HG03354 (cell line): ENCODE measurements around the gene SNRNP48.

Source experiments
- ATAC-seq: cut with Tn5 transposase; IDR thresholded peaks from one replicate; pipeline ENCODE4 v1.9.1; 2021; ENCODE audit warnings: mild to moderate bottlenecking; ENCODE audit not compliant: unreplicated experiment, poor library complexity, severe bottlenecking

SNRNP48 gene

DNA sequence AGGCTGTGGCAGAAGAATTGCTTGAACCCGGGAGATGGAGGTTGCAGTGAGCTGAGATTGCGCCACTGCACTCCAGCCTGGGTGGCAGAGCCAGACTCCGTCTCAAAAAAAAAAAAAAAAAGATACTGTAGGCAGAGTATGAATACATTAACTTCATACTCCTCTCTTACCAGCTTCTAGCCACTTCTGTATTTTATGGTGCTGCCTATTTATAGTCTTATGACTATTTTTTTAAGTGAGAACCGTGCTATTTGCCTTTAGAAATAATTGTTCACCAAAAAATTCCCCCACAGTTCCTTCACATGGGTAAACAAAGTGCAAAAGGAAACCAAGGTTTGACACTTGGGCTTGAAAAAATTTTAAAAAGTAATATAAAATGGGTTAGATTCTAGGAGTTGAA, 1.5 kb upstream of the SNRNP48 start:
- ATAC-seq = no peak

DNA sequence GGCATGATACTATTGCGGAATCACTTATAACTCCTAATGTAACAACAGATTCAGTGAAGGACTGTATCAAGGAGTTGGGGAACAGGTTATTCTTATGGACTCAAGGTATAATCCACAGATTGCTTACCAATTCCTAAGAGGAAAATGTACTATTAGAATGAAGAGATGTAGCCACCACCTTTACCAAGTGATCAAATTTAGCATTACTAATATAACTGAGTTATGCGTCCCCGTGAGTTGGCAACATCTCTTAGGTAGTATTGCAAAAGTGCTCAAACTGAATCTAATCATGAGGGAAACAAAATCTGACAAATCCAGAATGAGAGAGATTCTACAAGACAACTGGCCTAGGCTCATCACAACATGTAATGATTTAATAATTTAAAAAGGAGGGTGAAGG, 777 bp upstream of the SNRNP48 start:
- no peak for ATAC-seq

DNA sequence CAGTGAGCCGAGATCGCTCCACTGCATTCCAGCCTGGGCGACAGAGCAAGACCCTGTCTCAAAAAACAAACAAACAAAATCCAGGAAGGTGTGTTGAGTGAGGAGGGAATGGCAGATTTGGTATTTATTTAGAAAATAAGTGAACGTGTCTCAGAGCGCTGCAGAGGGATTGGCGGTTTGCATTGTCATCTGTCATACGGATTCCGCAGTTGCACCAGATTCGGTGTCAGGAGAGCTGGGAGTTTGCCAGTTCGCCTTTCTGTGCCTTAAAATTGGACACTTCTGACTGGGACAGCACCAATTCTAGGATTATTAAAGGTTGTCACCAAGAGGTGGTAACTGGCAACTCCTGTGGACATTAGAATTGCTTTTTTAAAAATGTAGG, 912 bp downstream of the SNRNP48 start:
- no peak for ATAC-seq

DNA sequence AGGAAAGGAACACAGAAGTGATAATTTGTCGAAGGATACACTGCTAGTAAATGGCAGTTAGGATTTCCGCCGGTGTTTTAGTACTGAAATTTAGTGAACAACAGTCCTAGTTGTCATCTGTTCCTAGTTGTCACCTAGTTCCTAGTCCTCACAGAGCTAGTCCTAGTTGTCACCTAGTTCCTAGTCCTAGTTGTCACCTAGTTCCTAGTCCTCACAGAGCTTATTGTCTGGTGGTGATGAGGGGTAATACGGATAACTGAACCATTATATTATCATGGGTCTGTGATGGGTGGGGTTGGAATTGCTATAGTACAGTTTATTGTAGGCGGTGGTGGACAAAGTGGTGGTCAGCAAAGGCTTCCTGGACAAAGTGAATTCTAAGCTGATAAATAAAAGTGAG, 1.8 kb downstream of the SNRNP48 start:
- ATAC-seq = no peak

DNA sequence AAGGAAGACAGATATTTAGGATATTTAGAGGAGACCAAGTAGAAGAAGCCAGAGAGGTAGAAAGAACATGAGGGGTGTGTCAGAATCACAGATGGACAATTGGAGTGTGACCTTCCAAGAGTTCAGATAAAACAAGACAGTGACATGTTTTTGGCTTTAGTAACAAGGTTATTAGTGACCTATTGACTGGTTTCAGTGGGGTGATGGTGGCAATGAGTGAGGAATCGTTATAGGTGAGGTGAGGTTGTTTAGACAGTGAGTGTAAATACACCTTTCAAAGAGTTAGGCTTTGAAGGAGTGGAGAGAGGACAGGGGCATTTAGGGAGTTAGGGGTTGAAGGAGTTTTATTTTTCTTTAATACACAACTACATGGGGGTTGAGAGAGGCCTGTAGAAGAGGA, 3.2 kb downstream of the SNRNP48 start:
- ATAC-seq = no peak

DNA sequence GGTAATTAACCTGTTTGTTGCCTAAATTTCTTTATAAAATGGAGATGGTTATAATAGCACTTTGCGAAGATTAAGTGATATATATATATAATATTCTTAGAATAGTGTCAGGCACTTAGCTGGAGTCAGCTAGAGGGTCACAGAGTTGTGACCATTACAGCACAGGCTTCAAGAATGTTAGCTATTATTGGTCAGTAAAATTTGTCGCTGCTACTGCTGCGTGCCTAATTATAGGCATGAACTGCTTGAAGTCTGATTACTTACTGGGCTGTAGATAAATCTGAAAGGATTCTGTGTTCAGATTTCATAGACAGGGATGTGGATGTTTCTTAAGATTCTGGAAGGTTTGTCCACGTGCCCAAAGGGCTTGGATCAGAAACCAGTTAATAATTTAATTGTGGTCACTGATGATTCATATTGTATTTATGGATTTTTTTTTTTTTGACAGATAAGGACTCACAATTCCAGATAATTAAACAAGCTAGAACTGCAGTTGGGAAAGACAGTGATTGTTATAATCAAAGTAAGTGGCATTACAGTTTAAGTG, 4.7 kb downstream of the SNRNP48 start:
- ATAC-seq = no peak

DNA sequence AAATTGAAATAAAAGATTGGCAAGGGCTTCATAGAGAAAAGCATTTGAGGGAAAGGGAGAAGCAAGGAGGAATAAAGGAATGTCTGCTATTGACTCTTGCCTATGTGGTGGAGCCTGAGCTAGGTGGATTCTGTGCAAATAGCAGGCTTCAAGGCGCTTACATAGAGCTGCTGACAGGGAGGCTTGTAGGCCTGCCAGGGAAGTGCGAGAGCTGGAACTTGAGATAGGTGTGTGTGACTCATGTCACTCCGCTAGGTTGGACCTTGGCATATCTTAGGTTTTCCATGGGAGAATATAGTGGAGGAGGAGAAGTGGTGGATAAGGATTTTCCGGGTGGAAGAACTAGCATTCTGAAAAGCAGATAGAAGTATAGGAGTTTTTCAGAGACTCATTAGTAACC, 14.0 kb downstream of the SNRNP48 start:
- no peak for ATAC-seq

DNA sequence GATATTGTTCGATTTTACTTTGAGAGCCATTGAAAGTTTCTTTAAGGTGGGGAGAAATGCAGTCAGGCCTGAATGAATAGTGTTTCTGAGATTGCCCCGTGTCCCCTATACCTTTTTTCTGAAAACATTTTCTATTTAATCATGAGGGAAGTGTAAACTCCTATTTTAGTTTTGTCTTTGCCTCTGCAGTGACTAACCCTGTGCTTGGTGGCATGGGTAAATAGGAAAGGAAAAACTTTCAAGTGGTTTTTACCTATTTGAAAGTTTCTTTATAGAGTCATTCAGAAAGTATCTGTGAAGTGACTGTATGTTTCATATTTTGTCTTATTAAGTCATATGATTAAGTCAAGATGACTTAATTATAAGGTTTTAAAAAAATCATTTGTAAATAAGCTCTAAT, 14.5 kb downstream of the SNRNP48 start:
- ATAC-seq = no peak

DNA sequence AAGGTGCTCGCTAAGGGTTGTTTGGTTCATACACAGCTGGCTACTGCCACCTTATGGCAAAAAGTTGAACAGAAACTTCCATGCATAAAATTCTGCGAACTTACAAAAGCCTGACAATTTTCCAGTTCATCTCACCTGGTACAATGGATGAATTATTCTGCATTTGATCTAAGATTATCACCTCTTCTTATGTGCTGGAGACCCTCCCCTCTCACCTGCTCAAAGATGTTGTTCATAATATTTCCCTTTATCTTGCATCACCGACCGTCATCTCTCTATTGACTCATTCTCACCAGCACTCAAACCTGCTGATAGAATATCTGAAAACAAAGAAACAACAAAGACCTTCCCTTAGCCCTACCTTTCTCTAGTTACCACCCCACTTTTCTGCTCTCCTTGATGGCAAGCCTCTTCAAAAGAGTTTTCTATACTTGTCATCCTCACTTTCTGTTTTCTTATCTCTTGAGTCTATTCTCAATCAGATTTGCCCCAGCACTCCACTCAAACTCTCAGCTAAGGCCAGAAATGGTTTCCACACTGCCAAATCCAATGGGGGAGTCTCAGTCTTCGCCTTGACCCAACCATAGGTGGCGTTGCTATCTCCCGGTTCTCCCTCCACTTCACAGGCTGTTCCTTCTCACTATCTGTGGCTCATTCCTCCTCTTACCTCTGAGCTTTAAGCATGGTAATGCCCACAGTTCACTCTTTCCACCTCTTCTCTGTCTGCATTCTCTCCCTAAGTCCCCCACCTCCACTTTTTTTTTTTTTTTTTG, 25.8 kb downstream of the SNRNP48 start:
- no peak for ATAC-seq

DNA sequence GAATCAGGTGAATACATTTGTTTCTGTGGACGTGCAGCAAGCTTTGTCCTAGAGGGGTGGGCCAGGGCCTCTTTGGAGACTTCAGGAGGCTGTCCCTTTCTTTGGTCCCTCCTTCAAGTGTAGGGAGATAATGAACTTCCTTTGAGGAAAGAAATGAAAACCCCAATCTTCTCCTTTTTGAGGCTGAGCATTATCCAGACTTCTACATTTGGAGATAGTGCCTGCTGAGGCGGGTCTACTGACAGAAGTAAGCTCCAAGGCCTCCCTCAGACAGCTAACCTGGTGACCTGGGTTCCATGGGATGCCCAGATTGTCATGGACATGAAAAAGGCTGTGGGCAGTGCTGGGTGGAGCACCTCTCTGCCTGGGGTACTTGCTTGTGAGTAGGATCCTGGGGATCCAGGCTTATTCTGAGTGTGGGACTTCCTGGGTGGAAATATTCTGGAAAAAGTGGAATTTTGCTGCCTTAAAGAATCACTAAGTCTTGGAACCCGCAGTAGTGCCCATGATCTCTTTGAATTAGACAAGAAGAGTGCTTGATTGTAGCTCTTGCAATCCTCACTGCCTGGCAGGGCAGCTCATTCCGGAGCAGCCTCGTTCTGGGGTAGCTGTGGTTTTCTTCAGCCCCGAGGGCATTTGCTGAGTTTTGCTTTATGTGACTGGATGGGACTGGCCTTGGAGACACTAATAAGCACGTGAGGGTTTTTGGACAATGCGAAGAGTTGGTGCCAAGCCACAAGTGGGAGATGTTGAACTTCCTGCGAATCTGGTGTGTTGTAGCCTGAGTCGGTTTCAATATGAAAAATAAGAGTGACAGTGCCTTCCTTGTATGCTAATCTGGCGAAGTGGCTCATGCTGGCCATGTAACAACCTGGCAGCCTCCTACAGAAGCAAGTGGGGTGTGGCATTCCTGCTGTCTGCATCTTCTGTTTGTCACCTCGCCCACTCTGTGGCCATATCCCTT, 28.1 kb downstream of the SNRNP48 start:
- peak; percentile 58 for ATAC-seq

DNA sequence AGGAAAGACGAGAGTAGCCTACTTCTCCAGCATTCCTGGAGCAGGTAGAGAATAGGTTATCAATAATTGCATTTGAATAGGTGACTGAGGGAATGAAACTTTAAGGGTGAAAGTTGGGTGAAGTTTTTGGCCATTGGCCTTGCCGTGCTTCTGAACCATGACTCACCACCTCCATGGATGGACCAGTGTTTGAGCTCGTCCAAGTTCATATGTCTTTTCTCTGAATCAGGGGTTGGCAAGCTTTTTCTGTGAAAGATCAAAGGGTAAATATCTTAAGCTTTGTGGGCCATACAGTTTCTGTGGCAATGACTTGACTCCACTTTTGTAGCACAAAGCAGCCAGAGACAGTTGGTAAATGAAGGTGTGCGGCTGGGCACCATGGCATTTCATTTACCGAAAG, 31.8 kb downstream of the SNRNP48 start:
- ATAC-seq = no peak

DNA sequence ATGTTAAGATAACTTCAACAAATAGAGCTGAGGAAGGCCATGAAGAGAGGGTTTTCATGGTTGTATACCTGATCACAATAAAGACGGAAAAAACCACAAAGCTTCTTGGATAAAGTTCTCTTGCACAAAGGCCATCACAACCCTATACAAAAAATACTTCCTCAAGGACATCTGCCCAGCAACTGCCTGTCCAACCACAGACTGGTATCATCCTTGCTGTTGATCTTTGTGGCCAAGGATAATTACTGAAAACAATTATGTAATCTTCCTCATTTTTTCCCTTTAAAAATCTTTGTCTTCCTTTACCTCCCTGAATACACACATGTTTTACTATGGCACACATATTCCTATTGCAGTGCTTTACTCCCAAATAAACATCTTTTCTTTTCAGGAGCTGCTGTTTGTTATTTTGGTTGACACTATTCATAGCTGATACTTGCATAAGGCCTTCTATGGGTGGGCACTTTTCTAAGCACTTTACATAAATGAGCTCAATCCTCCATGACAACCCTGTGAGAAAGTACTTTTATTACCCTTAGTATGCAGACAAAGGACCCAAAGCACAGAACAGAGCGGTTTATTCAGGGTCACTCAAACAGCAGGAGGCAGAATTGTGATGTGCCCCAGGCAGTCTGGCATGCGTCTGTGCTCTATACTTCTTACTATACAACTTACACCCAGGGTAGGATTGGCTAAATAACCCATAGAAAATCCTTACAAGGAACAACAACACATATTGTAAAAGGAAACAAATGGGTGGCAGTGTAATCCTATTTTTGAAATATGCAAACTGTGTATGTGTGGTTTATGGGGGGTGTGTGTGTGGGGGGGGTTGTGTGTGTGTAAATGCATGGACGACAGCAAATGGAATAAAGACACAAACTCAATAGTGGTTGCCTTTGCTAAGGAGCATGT, 35.1 kb downstream of the SNRNP48 start:
- no peak for ATAC-seq

DNA sequence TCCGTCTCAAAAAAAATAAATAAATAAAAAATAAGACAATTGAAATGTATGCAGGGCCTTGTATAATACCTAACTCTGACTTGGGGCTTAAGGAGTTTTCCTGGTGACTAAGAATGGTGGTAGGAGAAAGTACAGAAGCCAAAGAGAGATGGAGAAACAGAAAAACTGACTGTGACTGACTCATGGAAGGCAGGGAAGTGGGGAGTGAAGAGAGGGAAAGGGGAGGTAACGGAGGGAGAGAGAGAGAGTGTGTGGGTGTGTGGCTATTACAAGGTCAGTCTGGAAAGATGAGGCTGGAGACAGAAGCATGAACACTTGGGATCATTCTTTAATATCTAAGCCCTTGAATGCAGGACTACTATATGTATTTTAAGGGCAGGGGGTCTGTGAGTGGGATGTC, 38.5 kb downstream of the SNRNP48 start:
- ATAC-seq = no peak

DNA sequence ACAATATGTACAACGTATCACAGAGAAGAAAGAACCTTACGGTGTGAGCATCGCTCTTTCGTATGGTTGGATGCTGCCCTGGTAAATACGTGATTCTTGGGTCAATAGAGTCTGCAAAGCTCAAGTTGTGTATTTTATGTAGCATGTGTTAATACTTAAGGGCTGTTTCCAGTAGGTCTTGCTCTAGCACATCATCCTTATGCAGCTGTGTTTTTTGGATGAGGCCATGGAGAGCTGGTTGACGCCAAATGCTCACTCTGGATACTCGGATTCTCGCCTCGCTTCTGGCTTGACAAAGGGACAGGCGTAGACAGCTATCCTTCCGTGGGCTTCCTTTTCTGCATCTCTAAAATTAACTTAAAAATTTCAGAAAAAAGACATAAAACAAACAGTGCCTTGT, 38.9 kb downstream of the SNRNP48 start:
- no peak for ATAC-seq

DNA sequence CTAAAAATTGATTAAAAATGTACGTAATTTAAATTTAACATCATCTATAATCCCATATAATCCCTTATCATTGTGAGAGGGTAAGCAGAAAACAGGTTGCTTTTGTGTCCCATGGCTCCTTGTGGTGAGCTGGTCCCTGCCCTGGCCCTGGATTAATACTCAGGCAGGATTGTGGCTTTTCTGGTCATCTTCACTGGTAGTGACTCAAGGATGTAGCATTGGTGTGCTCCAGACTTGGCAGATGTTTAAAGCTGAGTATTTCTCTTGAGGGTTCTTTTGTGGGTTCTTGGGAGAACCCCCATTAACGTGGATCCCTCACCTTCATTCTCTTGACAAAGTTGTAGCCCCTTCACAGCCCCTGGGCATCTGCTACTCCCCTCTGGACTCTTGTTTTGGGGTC, 39.3 kb downstream of the SNRNP48 start:
- ATAC-seq = no peak

DNA sequence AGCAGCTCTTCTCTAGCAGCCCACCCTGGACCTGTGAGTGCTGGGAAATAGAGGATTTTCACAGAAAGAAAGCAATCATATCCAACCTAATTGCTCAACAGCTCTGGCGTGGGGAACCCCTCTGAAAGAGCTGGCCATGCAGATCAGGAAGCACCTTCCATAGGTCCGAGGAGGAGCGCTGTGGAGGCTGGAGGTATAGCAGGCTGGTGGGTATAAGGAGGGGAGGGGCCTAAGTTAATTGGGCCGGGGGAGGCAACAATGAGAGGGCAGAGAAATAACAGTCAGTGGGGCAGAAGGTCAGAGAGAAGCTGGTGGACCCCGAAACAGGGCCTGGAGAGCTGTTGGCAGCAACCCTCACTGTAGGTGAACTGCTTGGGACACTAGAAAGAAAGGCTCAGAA, 40.8 kb downstream of the SNRNP48 start:
- no peak for ATAC-seq

DNA sequence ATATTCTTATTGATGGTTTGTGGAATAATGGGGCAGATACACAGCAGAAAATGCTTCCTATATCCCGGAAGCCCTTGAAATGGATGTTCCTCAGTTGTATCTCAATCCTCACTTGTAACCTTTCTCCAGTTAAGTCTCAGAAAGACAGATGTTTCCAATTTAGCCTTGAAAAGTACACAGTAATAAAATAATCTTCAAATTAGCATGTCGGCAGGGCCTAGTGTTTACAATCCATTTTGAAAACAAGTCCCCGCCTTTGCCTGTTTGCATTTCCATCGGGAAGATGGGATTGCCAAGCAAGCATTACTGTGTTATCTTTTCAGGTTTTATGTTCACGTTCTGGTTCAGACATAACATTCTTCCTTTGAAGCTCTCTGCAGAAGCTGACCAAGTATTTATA, 41.5 kb downstream of the SNRNP48 start:
- ATAC-seq = no peak

DNA sequence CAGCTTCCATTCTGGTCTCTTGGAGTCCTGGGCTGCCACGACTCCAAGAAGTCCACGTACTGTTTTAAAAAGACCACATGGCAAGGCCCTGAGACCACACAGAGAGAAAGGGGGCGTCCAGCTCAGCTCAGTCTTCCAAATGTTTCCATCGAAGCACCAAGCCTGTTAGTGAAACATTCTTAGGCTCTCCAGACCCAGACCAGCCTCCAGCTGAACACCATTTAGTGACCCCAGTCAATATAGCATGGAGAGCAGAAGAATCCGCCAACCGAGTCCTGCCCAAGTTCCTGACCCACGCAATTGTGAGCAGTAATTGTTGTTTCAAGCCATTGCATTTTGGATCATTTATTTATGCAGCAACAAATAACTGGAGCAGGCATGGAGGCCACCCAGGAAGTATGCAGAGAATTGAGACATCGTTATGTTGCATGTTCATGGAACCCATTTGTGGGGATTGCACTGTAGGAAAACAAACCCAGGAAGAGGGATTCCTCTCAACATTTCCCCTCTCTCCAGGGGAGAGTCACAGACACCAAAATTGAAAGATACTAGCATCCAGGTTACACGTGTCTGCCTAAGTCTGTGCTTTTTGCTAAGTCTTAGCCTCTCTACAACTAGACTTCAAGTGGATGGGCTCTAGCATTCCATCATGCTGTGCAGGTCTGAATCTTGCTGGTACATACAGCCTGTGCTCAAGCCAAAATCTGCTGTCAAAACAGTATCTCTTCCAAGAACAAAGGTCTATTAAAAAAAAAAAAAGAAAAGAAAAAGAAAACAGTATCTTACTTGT, 42.7 kb downstream of the SNRNP48 start:
- no peak for ATAC-seq

DNA sequence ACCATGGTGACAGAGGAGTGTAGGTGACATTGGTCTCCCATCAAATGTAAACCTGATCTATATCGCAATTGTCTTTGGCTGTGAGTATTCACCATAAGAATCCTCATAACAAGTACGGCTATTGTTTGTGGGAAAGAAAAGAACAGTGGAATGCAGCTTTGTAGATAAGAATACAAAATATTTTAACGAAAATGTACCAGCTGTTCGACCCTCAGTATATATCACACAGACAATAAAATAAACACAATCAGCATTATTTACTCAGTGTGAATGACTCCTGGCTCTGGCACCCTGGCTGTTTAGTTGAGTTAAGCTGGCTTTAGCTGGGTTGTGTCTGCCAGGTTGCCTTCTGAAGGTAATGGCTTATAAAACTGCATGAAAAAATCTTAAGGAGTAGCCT, 43.4 kb downstream of the SNRNP48 start:
- no peak for ATAC-seq
